Esophagus muscularis mucosa (tissue), 4 donors: Measurements from ENCODE around the gene ATRN. TPM values are rescaled to one million over a fixed set of nuclear protein-coding genes. Genes with fewer than 3 reads are reported as not detected.

Experiments
- DNase-seq: peaks from one replicate; pipeline ENCODE4 v3.0.0-alpha.2; 2017; ENCODE audit errors: extremely low spot score
- H3K27ac ChIP-seq, 4 donors: fragments of 200-600 bp; sonication (generic); replicated peaks in 1 of 4; 1 replicate in 3 of 4; 2 replicates in 1 of 4; pipeline ENCODE4 v1.5.1; 2016 to 2019; ENCODE audit warnings: mild to moderate bottlenecking in 1 of 4
- H3K27me3 ChIP-seq, 4 donors: fragments of 200-600 bp; sonication (generic); one replicate each; pipeline versions ENCODE4 v1.5.1 to v1.6.0; 2016 to 2019
- H3K36me3 ChIP-seq, 4 donors: fragments of 200-600 bp; sonication (generic); one replicate each; pipeline ENCODE4 v1.5.1; 2016 to 2019
- H3K4me1 ChIP-seq, 4 donors: fragments of 200-600 bp; sonication (generic); one replicate each; pipeline ENCODE4 v1.5.1; 2016 to 2019
- H3K4me3 ChIP-seq, 4 donors: fragments of 200-600 bp; sonication (generic); 1 replicate in 2 of 4; 2 replicates in 2 of 4; pipeline ENCODE4 v1.5.1; 2016 to 2019; ENCODE audit warnings: mild to moderate bottlenecking in 4 of 4, moderate library complexity in 1 of 4
- H3K9me3 ChIP-seq, 4 donors: fragments of 200-600 bp; sonication (generic); 1 replicate in 3 of 4; 2 replicates in 1 of 4; pipeline ENCODE4 v1.5.1; 2016 to 2019
- CTCF ChIP-seq, 3 experiments: fragments of 200-600 bp in 2 of 3; fragments of 450-650 bp in 1 of 3; sonication (generic) in 2 of 3; IDR thresholded peaks; one replicate each; pipeline ENCODE4 v1.5.1; 2017 to 2019; ENCODE audit warnings: antibody characterized with exemption in 3 of 3, mild to moderate bottlenecking in 2 of 3, moderate library complexity in 1 of 3
- EP300 ChIP-seq: sonication (generic); formaldehyde crosslinking; IDR thresholded peaks from one replicate; pipeline ENCODE4 v1.6.1; 2017; ENCODE audit warnings: antibody characterized with exemption
- POLR2A ChIP-seq: fragments of 450-650 bp; IDR thresholded peaks from one replicate; pipeline ENCODE4 v1.6.1; 2017; ENCODE audit warnings: antibody characterized with exemption, moderate library complexity, mild to moderate bottlenecking, low read depth
- POLR2AphosphoS5 ChIP-seq, 2 donors: sonication (generic); formaldehyde crosslinking; IDR thresholded peaks; one replicate each; pipeline ENCODE4 v1.6.1; 2017; ENCODE audit warnings: antibody characterized with exemption in 2 of 2
- WGBS: methylation state at CpG from one replicate; pipeline ENCODE4 v1.1.5; 2018; 5-methylcytosine and 5-hydroxymethylcytosine counted together
- intact Hi-C: fragments of 100-400 bp; cut with DNase I; formaldehyde crosslinking; loops from one replicate; pipeline ENCODE4 v1.15.1; 2023
- total RNA-seq, 4 donors: library from RNA; depleted of rRNA; stranded (reverse); fragments of >200 nt; gene quantifications; one replicate each; pipeline versions ENCODE4 v1.1.0 to v1.2.1, GENCODE V29; 2016

The ATRN gene
- total RNA-seq, 4 donors from 2014 or later, result 14.1 to 19.1 (median 18.0) TPM

GRCh38 chr20:3563133-3563532, 92.3 kb downstream of the ATRN start:
- intact Hi-C loops, result no loop called here

GRCh38 chr20:3563548-3564177, 92.8 kb downstream of the ATRN start:
- TF ChIP-seq CTCF (IDR thresholded peaks at IDR 0.05) (peak; percentile 49 to 69 (median 52)), EP300 (no peak), POLR2AphosphoS5 (IDR thresholded peaks at IDR 0.05) (no peak)
- Histone ChIP-seq H3K4me1 (no peaks in the 10 kb centered on the region), H3K4me3 (no peak overlapping the region), H3K36me3 (peaks cover 7 to 61% (median 22%) of the 10 kb centered on the region in 4 donors), H3K27me3 (no peaks in the 10 kb centered on the region), H3K27ac (no peak overlapping the region), H3K9me3 (no peaks in the 10 kb centered on the region)
- WGBS, result 55% methylated on average over 4 of the region's 4 CpGs
- intact Hi-C loops, result no loop called here
- no peak for DNase-seq

More at GRCh38 chr20:3563133-3563532, 92.3 kb downstream of the ATRN start:
- 89% methylated on average over 3 of the region's 3 CpGs for WGBS
- no peak for DNase-seq
- Histone ChIP-seq H3K27ac (no peak overlapping the region), H3K9me3 (no peaks in the 10 kb centered on the region), H3K4me3 (no peak overlapping the region), H3K36me3 (peaks cover 7 to 61% (median 22%) of the 10 kb centered on the region in 4 donors), H3K27me3 (no peaks in the 10 kb centered on the region), H3K4me1 (no peaks in the 10 kb centered on the region)
- TF ChIP-seq CTCF (IDR thresholded peaks at IDR 0.05), result no peak
- no peak for TF ChIP-seq POLR2AphosphoS5 (IDR thresholded peaks at IDR 0.05)
- no peak for TF ChIP-seq EP300
- TF ChIP-seq POLR2A, result no peak

GRCh38 chr20:3565851-3566250, 95.0 kb downstream of the ATRN start:
- no peaks in the 10 kb centered on the region for H3K4me1 ChIP-seq
- H3K9me3 ChIP-seq, result no peaks in the 10 kb centered on the region
- TF ChIP-seq EP300 (no peak), POLR2A (no peak), CTCF (IDR thresholded peaks at IDR 0.05) (no peak)
- H3K27me3 ChIP-seq, result no peaks in the 10 kb centered on the region
- no peak overlapping the region for H3K27ac ChIP-seq
- DNase-seq, result no peak
- H3K36me3 ChIP-seq, result peaks cover 7 to 53% (median 18%) of the 10 kb centered on the region in 4 donors
- H3K4me3 ChIP-seq, result no peak overlapping the region
- intact Hi-C loops, result no loop called here
- WGBS, result 98% methylated on average over 2 of the region's 2 CpGs

GRCh38 chr20:3572151-3572550, 101.3 kb downstream of the ATRN start:
- WGBS, result 57% methylated on average over 1 of the region's 1 CpG
- Histone ChIP-seq H3K36me3 (peaks cover 5 to 52% (median 43%) of the 10 kb centered on the region in 4 donors), H3K4me1 (no peaks in the 10 kb centered on the region), H3K27ac (no peak overlapping the region), H3K27me3 (no peaks in the 10 kb centered on the region), H3K4me3 (no peak overlapping the region), H3K9me3 (no peaks in the 10 kb centered on the region)
- intact Hi-C loops, result no loop called here
- no peak for DNase-seq
- no peak for TF ChIP-seq POLR2AphosphoS5 (IDR thresholded peaks at IDR 0.05)
- TF ChIP-seq POLR2A, result no peak
- TF ChIP-seq EP300, result no peak
- TF ChIP-seq CTCF (IDR thresholded peaks at IDR 0.05), result no peak

- no peak for DNase-seq
- H3K4me1 ChIP-seq, result peaks cover 0 to 9% (median 4%) of the 10 kb centered on the region in 4 donors
- intact Hi-C loops, result no loop called here
These were observed 105.5 kb downstream of the ATRN start for GRCh38 chr20:3576363-3576762.

More at GRCh38 chr20:3576363-3576762, 105.5 kb downstream of the ATRN start:
- H3K4me3 ChIP-seq, result no peak overlapping the region
- H3K27ac ChIP-seq, result no peak overlapping the region
- no peaks in the 10 kb centered on the region for H3K9me3 ChIP-seq
- no peaks in the 10 kb centered on the region for H3K27me3 ChIP-seq
- TF ChIP-seq POLR2AphosphoS5 (IDR thresholded peaks at IDR 0.05), result no peak
- TF ChIP-seq POLR2A, result no peak
- TF ChIP-seq CTCF (IDR thresholded peaks at IDR 0.05), result no peak
- no peak for TF ChIP-seq EP300
- peaks cover 5 to 72% (median 59%) of the 10 kb centered on the region in 4 donors for H3K36me3 ChIP-seq
